WTC11 (cell line): ENCODE data around the gene PPP1R27. TPM values are rescaled to one million over a fixed set of nuclear protein-coding genes. Genes with fewer than 3 reads are reported as not detected.

Source experiments
- ATAC-seq: fragments of 200-7000 bp; cut with Tn5 transposase; 2 replicates; pipeline ENCODE4 v1.10.0; 2021; ENCODE audit warnings: mild to moderate bottlenecking, moderate library complexity
- CTCF ChIA-PET: fragments of 300-600 bp; sonication (Branson Sonifier 250); formaldehyde crosslinking; loops from one replicate; lab custom pipeline; 2021; ENCODE audit warnings: antibody characterized with exemption; lab: Charles Lee
- POLR2A ChIA-PET: fragments of 350-600 bp; sonication (Branson Sonifier 250); formaldehyde crosslinking; loops from one replicate; lab custom pipeline; 2021; ENCODE audit warnings: antibody characterized with exemption; lab: Charles Lee
- DNase-seq: peaks from one replicate; pipeline ENCODE4 v3.0.0; 2021; ENCODE audit warnings: low spot score
- H3K27ac Mint-ChIP-seq: 2 replicates; pipeline ENCODE4 v1.8.0; 2021; ENCODE audit warnings: mixed read lengths
- H3K27me3 Mint-ChIP-seq: 2 replicates; pipeline ENCODE4 v1.8.0; 2021; ENCODE audit warnings: low read depth, mild to moderate bottlenecking, moderate library complexity, mixed read lengths
- H3K36me3 Mint-ChIP-seq: 2 replicates; pipeline ENCODE4 v1.8.0; 2021; ENCODE audit warnings: mixed read lengths
- H3K4me1 Mint-ChIP-seq: 2 replicates; pipeline ENCODE4 v1.8.0; 2022; ENCODE audit warnings: mixed read lengths
- H3K4me3 Mint-ChIP-seq: 2 replicates; pipeline ENCODE4 v1.8.0; 2021; ENCODE audit warnings: mild to moderate bottlenecking, moderate library complexity, mixed read lengths
- H3K9me3 Mint-ChIP-seq: 2 replicates; pipeline ENCODE4 v1.8.0; 2021; ENCODE audit warnings: mixed read lengths
- ESRRA ChIP-seq: sonication (generic); formaldehyde crosslinking; IDR thresholded peaks from 2 replicates; pipeline ENCODE4 v1.8.1; 2022; ENCODE audit warnings: mild to moderate bottlenecking, missing genetic modification reagents, borderline replicate concordance
- FOXP1 ChIP-seq: sonication (generic); formaldehyde crosslinking; IDR thresholded peaks from 2 replicates; pipeline ENCODE4 v1.8.0; 2022; ENCODE audit warnings: missing genetic modification reagents, mild to moderate bottlenecking, moderate library complexity, borderline replicate concordance
- IRF2 ChIP-seq: sonication (generic); formaldehyde crosslinking; IDR thresholded peaks from 2 replicates; pipeline ENCODE4 v1.8.0; 2022; ENCODE audit warnings: low read depth, missing genetic modification reagents, borderline replicate concordance
- NFATC4 ChIP-seq: fragments of 250-450 bp; sonication (Bioruptor Pico); IDR thresholded peaks from 2 replicates; pipeline ENCODE4 v1.9.0; 2021; ENCODE audit warnings: mild to moderate bottlenecking
- OVOL2 ChIP-seq: fragments of 250-450 bp; sonication (Bioruptor Pico); IDR thresholded peaks from 2 replicates; pipeline ENCODE4 v1.9.0; 2021; ENCODE audit warnings: mild to moderate bottlenecking, borderline replicate concordance
- TEAD4 ChIP-seq: sonication (generic); formaldehyde crosslinking; IDR thresholded peaks from 2 replicates; pipeline ENCODE4 v1.8.0; 2022; ENCODE audit warnings: mild to moderate bottlenecking, missing genetic modification reagents
- USF2 ChIP-seq: sonication (generic); formaldehyde crosslinking; IDR thresholded peaks from 2 replicates; pipeline ENCODE4 v1.8.1; 2023; ENCODE audit warnings: mild to moderate bottlenecking, missing genetic modification reagents, moderate library complexity
- ZNF396 ChIP-seq: fragments of 250-450 bp; sonication (Bioruptor Pico); IDR thresholded peaks from 2 replicates; pipeline ENCODE4 v1.8.0; 2021; ENCODE audit warnings: mild to moderate bottlenecking, moderate library complexity, borderline replicate concordance
- ZNF532 ChIP-seq: fragments of 250-450 bp; sonication (Bioruptor Pico); IDR thresholded peaks from 2 replicates; pipeline ENCODE4 v1.9.0; 2021; ENCODE audit warnings: mild to moderate bottlenecking, borderline replicate concordance
- total RNA-seq: library from RNA; stranded (reverse); gene quantifications from 3 replicates; pipeline ENCODE4 v1.2.3, GENCODE V29; 2021
- TF ChIP-seq, protein P1 (sequence below): sonication (generic); formaldehyde crosslinking; IDR thresholded peaks from 2 replicates; pipeline ENCODE4 v1.8.1; 2023; ENCODE audit warnings: mild to moderate bottlenecking, moderate library complexity, missing genetic modification reagents
- TF ChIP-seq, protein P2 (sequence below): sonication (generic); formaldehyde crosslinking; IDR thresholded peaks from 2 replicates; pipeline ENCODE4 v1.8.0; 2022; ENCODE audit warnings: mild to moderate bottlenecking, missing genetic modification reagents
- TF ChIP-seq, protein P3 (sequence below): fragments of 250-450 bp; sonication (Bioruptor Pico); conservative IDR thresholded peaks from 2 replicates; pipeline ENCODE4 v1.9.0; 2021; ENCODE audit warnings: mild to moderate bottlenecking
- TF ChIP-seq, protein P4 (sequence below): fragments of 250-450 bp; sonication (Bioruptor Pico); IDR thresholded peaks from 2 replicates; pipeline ENCODE4 v2.1.2; 2022; ENCODE audit warnings: mild to moderate bottlenecking, moderate library complexity
- TF ChIP-seq, protein P5 (sequence below): sonication (generic); formaldehyde crosslinking; conservative IDR thresholded peaks from 2 replicates; pipeline ENCODE4 v1.8.1; 2022; ENCODE audit warnings: mild to moderate bottlenecking, missing genetic modification reagents

Gene PPP1R27
- total RNA-seq, 1 experiment from 2014 or later: not detected

DNA sequence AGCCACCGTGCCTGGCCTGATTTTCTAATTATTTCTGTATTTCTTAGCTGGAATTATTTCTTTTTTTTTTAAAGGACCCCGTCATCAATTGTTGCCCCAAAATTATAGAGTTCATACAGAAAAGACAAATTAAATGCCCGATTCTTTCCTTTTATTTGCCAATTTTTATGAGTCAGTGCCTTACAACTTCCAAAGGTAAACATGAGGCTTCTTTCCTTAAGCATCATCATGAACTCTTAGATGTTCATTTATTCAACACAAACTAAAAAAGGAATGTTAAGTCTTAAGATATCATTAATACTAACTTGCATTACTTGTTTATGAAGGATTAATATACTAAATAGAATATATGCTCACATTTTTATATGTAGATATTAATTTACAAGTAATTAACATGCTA, 43.4 kb upstream of the PPP1R27 start:
- Mint-ChIP-seq H3K4me3 (no peak overlapping the region), H3K27ac (no peak overlapping the region), H3K9me3 (no peaks in the 10 kb centered on the region), H3K36me3 (peaks cover 22% of the 10 kb centered on the region), H3K27me3 (no peaks in the 10 kb centered on the region), H3K4me1 (no peaks in the 10 kb centered on the region)
- DNase-seq (no peak), ATAC-seq (no peak)
- TF ChIP-seq, protein P1, sequence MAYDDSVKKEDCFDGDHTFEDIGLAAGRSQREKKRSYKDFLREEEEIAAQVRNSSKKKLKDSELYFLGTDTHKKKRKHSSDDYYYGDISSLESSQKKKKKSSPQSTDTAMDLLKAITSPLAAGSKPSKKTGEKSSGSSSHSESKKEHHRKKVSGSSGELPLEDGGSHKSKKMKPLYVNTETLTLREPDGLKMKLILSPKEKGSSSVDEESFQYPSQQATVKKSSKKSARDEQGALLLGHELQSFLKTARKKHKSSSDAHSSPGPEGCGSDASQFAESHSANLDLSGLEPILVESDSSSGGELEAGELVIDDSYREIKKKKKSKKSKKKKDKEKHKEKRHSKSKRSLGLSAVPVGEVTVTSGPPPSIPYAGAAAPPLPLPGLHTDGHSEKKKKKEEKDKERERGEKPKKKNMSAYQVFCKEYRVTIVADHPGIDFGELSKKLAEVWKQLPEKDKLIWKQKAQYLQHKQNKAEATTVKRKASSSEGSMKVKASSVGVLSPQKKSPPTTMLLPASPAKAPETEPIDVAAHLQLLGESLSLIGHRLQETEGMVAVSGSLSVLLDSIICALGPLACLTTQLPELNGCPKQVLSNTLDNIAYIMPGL (CRISPR knock-in tag): no peak
- no peak for TF ChIP-seq ESRRA (CRISPR knock-in tag)
- TF ChIP-seq, protein P2, sequence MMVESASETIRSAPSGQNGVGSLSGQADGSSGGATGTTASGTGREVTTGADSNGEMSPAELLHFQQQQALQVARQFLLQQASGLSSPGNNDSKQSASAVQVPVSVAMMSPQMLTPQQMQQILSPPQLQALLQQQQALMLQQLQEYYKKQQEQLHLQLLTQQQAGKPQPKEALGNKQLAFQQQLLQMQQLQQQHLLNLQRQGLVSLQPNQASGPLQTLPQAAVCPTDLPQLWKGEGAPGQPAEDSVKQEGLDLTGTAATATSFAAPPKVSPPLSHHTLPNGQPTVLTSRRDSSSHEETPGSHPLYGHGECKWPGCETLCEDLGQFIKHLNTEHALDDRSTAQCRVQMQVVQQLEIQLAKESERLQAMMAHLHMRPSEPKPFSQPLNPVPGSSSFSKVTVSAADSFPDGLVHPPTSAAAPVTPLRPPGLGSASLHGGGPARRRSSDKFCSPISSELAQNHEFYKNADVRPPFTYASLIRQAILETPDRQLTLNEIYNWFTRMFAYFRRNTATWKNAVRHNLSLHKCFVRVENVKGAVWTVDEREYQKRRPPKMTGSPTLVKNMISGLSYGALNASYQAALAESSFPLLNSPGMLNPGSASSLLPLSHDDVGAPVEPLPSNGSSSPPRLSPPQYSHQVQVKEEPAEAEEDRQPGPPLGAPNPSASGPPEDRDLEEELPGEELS (CRISPR knock-in tag): no peak
- TF ChIP-seq OVOL2: no peak
- no peak for TF ChIP-seq ZNF396 (CRISPR knock-in tag)
- no peak for TF ChIP-seq IRF2 (CRISPR knock-in tag)
- TF ChIP-seq, protein P3, sequence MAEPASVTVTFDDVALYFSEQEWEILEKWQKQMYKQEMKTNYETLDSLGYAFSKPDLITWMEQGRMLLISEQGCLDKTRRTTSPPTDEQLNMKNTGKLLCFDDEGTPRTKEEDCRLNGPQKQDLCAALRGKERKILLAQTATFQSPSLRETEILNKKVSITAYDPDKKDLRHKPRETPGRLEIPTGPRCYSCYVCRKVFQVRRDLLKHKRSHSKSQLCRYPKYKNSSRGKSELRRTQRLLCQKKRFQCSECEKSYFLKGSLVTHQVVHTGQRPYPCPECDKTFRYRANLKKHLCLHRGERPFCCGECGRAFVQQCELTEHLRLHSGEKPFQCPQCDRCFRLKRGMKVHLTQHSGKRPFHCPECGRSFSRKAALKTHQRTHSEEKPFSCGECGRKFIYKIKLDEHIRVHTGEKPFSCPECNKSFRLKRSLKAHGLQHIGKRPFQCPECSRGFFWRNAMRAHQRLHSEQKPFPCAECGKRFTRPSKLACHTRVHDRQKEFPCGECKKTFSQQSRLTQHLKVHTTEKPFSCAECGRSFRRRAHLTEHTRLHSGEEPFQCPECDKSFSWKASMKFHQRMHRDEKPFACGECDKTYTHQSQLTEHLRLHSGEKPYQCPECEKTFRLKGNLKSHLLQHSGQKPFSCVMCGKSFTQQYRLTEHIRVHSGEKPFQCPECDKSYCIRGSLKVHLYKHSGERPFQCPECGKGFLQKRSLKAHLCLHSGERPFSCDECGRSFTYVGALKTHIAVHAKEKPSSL (CRISPR knock-in tag): no peak
- TF ChIP-seq, protein P4, sequence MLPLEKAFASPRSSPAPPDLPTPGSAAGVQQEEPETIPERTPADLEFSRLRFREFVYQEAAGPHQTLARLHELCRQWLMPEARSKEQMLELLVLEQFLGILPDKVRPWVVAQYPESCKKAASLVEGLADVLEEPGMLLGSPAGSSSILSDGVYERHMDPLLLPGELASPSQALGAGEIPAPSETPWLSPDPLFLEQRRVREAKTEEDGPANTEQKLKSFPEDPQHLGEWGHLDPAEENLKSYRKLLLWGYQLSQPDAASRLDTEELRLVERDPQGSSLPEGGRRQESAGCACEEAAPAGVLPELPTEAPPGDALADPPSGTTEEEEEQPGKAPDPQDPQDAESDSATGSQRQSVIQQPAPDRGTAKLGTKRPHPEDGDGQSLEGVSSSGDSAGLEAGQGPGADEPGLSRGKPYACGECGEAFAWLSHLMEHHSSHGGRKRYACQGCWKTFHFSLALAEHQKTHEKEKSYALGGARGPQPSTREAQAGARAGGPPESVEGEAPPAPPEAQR: no peak
- TF ChIP-seq, protein P5, sequence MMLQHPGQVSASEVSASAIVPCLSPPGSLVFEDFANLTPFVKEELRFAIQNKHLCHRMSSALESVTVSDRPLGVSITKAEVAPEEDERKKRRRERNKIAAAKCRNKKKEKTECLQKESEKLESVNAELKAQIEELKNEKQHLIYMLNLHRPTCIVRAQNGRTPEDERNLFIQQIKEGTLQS: no peak
- no peak for TF ChIP-seq TEAD4
- no peak for TF ChIP-seq NFATC4
- POLR2A ChIA-PET: no interaction called here
- CTCF ChIA-PET: no interaction called here

GRCh38 chr17:81877569-81877968, 42.7 kb upstream of the PPP1R27 start:
- H3K4me3 Mint-ChIP-seq: no peak overlapping the region
- CTCF ChIA-PET: interaction anchor here (0.6 kb wide), 1 partner anchor 152 kb away, joined by 4 read pairs; no protein-coding TSS in a partner anchor
- no peaks in the 10 kb centered on the region for H3K9me3 Mint-ChIP-seq
- POLR2A ChIA-PET: interaction anchor here (0.6 to 0.7 kb wide), 2 partner anchors 46 to 145 kb away, joined by 4 read pairs; no protein-coding TSS in a partner anchor
- DNase-seq (no peak), ATAC-seq (no peak)
- peaks cover 18% of the 10 kb centered on the region for H3K36me3 Mint-ChIP-seq
- no peaks in the 10 kb centered on the region; the same call in 1 of the 2 replicates for H3K27me3 Mint-ChIP-seq
- no peak overlapping the region for H3K27ac Mint-ChIP-seq
- no peak for TF ChIP-seq ZNF532
- TF ChIP-seq FOXP1 (CRISPR knock-in tag): no peak
- no peak for TF ChIP-seq USF2 (CRISPR knock-in tag)
- H3K4me1 Mint-ChIP-seq: no peaks in the 10 kb centered on the region
